Activated T-cell treated with anti-CD3 and anti-CD28 coated beads, Interleukin-2, amount 50 U/mL, for 4 hours (primary cell): ENCODE results near the gene HEMGN. TPM values are rescaled to one million over a fixed set of nuclear protein-coding genes. Genes with fewer than 3 reads are reported as not detected.
"Not testable (repeated sequence)": the region's sequence is repeated elsewhere in the genome, so short reads cannot be mapped to it uniquely, and the experiment has no call there.

Source experiments
- ATAC-seq, 2 donors: fragments of 200-7000 bp; cut with Tn5 transposase; one replicate each; pipeline ENCODE4 v1.10.0; 2021
- DNase-seq: peaks from one replicate; pipeline ENCODE4 v3.0.0-alpha.2; 2020
- H3K27me3 Mint-ChIP-seq: one replicate; pipeline ENCODE4 v1.8.0; 2021; ENCODE audit warnings: low read depth, mixed read lengths
- H3K36me3 Mint-ChIP-seq: one replicate; pipeline ENCODE4 v1.8.0; 2022; ENCODE audit warnings: mixed read lengths; ENCODE audit not compliant: insufficient read depth
- H3K4me1 Mint-ChIP-seq: one replicate; pipeline ENCODE4 v1.8.0; 2021; ENCODE audit warnings: low read depth, mixed read lengths
- H3K4me3 Mint-ChIP-seq: one replicate; pipeline ENCODE4 v1.8.0; 2021; ENCODE audit warnings: mild to moderate bottlenecking, moderate library complexity, mixed read lengths
- H3K9me3 Mint-ChIP-seq: one replicate; pipeline ENCODE4 v1.8.0; 2021; ENCODE audit warnings: mixed read lengths
- total RNA-seq, 3 donors: library from RNA; stranded (reverse); gene quantifications; one replicate each; pipeline ENCODE4 v1.2.1, GENCODE V29; 2021

HEMGN gene
- total RNA-seq, 3 donors from 2014 or later: 0.46 to 0.61 (median 0.46) TPM

DNA sequence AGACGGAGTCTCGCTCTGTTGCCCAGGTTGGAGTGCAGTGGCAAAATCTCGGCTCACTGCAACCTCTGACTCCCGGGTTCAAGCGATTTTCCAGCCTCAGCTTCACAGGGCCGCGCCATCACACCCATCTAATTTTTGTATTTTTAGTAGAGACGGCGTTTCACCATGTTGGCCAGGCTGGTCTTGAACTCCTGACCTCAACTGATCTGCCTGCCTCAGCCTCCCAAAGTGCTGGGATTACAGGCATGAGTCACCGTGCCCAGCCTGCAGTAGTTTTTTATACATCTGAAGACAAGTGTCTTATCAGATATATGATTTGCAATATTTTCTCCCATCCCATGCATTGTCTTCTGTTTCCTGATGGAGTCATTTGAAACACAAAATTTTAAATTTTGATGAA, 38.7 kb upstream of the HEMGN start:
- not testable (repeated sequence) for H3K9me3 Mint-ChIP-seq, DNase-seq, H3K27me3 Mint-ChIP-seq

DNA sequence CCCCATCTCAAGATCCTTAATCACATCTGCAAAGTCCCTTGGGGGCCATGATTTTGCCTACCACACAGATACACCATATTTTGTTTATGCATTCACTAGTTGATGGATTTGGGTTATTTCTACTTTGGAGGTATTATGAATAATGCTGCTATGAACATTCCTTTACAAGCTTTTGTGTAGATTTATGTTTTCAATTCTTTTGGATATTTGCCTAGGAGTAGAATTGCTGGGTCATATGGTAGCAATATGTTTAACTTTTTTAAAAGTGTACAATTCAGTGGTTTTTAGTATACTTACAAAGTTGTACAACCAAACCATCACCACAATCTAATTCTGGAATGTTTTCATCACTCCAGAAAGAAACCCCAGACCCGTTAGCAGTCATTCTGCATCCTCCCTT, 37.4 kb upstream of the HEMGN start:
- H3K4me1 Mint-ChIP-seq: peaks cover 8% of the 10 kb centered on the region
- no peak for ATAC-seq
- no peak for DNase-seq
- H3K9me3 Mint-ChIP-seq: peaks cover 4% of the 10 kb centered on the region
- H3K36me3 Mint-ChIP-seq: peaks cover 1% of the 10 kb centered on the region
- no peaks in the 10 kb centered on the region for H3K27me3 Mint-ChIP-seq
- no peak overlapping the region for H3K4me3 Mint-ChIP-seq

More for the DNA sequence above, 38.7 kb upstream of the HEMGN start:
- H3K36me3 Mint-ChIP-seq, H3K4me3 Mint-ChIP-seq, ATAC-seq: not testable (repeated sequence)
- peaks cover 17% of the 10 kb centered on the region for H3K4me1 Mint-ChIP-seq

DNA sequence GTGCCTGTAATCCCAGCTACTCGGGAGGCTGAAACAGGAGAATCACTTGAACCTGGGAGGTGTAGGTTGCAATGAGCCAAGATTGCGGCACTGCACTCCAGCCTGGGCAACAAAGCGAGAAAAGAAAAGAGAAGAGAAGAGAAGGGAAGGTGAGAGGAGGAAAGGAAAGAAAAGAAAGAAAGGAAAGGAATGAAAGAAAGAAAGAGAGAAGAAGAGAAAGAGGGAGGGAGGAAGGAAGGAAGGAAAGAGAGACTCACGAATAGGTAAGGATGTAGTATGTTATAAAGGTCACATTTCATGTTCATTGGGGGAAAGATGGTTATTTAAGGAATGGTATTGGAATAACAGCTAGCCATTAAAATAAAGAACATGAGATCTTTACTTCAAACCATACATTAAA, 34.8 kb upstream of the HEMGN start:
- DNase-seq (no peak), ATAC-seq (no peak)
- H3K9me3 Mint-ChIP-seq: peaks cover 4% of the 10 kb centered on the region
- peaks cover 2% of the 10 kb centered on the region for H3K27me3 Mint-ChIP-seq
- no peak overlapping the region for H3K4me3 Mint-ChIP-seq
- H3K36me3 Mint-ChIP-seq: peaks cover 1% of the 10 kb centered on the region
- no peaks in the 10 kb centered on the region for H3K4me1 Mint-ChIP-seq

DNA sequence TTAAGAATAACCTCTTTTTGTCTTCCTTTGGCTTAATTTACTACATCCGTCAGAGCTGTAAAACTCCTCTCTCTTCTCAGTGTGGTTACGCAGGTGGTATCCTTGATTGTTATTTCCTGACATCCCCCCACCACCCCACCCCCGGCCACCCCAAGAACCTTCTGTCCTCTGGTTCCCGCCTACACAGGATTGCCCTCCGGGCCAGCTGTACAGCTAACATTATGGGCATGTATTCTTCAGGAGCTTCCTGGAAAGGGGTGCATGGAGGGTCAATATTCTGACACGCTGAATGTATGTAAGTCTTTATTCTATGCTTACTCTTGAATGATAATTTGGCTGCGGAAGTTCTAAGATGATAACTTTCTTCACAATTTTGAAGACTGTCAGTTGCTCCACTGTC, 32.2 kb upstream of the HEMGN start:
- H3K27me3 Mint-ChIP-seq: peaks cover 7% of the 10 kb centered on the region
- ATAC-seq (no peak), DNase-seq (no peak)
- peaks cover 2% of the 10 kb centered on the region for H3K9me3 Mint-ChIP-seq
- no peak overlapping the region for H3K4me3 Mint-ChIP-seq
- H3K4me1 Mint-ChIP-seq: no peaks in the 10 kb centered on the region
- H3K36me3 Mint-ChIP-seq: peaks cover under 1% of the 10 kb centered on the region

DNA sequence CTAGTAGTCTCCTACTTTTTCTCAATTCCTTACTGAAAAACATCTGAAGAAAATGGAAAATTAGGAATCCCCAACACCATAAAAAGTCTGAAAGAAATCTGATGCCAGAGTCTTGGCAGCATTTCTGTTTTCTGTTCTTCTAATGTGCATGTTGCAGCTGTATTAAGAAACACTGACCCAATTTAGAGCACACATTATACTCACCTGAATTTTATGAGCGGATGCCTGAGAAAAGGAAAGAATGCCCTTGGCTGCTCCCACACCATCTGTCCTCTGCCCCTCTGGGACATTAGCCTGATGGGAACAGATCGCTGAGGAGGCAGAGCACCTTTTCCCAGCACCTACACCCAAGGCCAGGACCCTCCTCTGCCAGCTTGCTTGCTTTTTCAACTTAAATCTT, 31.0 kb upstream of the HEMGN start:
- Mint-ChIP-seq H3K4me3 (no peak overlapping the region), H3K27me3 (peaks cover 9% of the 10 kb centered on the region), H3K36me3 (no peaks in the 10 kb centered on the region), H3K4me1 (no peaks in the 10 kb centered on the region), H3K9me3 (no peaks in the 10 kb centered on the region)
- DNase-seq (no peak), ATAC-seq (no peak)

DNA sequence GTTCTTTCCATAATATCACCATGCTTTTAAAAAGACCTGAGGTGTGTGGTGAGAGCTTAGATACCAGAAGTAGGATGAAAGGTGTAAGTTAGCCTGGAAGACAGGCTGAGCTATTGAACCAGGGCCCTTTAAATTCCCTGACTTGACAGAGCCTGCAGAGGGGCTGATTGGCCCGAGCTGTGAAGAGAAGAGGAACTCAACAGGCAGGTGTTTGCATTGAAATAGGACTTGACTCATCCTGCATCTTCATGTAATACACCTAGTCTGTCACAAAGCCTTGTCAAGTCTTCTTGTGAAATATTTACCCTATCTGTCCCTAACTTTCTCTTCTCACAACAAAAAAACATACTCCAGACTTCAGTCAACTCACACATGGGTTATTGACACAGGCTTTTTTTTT, 28.5 kb upstream of the HEMGN start:
- ATAC-seq (no peak), DNase-seq (no peak)
- H3K4me1 Mint-ChIP-seq: no peaks in the 10 kb centered on the region

DNA sequence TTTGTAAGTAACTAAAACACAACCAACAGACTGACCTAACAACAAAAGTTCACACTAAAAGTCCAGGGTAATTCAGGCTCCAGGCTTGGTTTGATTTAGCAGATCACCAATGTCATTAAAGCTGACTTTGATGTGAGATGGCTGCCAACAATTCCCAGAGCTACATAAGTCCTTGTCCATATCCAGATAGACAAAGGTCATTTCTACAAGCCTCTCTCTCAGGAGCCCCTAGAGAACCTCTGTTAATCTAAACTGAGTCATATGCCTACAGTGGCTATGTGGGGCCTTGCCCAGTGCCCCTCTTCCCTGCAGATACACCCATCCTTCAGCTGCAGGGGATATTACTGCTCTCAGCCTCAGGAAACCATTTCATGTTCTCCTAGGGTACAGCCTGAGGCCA, 26.9 kb upstream of the HEMGN start:
- no peaks in the 10 kb centered on the region for H3K36me3 Mint-ChIP-seq
- no peaks in the 10 kb centered on the region for H3K4me1 Mint-ChIP-seq
- no peak for DNase-seq
- H3K27me3 Mint-ChIP-seq: peaks cover 9% of the 10 kb centered on the region
- H3K9me3 Mint-ChIP-seq: no peaks in the 10 kb centered on the region
- H3K4me3 Mint-ChIP-seq: no peak overlapping the region
- ATAC-seq: no peak

More for the DNA sequence above, 28.5 kb upstream of the HEMGN start:
- Mint-ChIP-seq H3K9me3 (no peaks in the 10 kb centered on the region), H3K36me3 (no peaks in the 10 kb centered on the region), H3K4me3 (no peak overlapping the region), H3K27me3 (peaks cover 9% of the 10 kb centered on the region)

DNA sequence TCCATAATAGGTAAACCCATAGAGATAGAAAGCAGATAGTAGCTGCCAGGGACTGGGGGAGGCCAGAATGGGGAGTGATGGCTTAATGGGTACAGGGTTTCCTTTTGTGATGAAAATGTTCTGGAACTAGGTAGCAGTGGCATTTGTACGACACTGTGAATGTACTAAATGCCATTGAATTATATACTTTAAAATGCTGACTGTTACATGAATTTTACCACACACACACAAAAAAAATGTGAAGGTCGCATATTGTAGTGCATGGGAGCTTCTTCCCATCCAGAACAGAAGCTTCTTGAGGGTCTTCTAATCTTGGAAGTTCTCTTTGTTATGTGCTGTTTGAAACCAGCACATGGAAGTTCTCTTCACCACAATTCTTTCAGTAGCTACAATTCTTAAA, 25.3 kb upstream of the HEMGN start:
- Mint-ChIP-seq H3K27me3 (peaks cover 7% of the 10 kb centered on the region), H3K9me3 (no peaks in the 10 kb centered on the region), H3K4me3 (no peak overlapping the region), H3K4me1 (no peaks in the 10 kb centered on the region), H3K36me3 (no peaks in the 10 kb centered on the region)
- ATAC-seq: no peak
- no peak for DNase-seq

DNA sequence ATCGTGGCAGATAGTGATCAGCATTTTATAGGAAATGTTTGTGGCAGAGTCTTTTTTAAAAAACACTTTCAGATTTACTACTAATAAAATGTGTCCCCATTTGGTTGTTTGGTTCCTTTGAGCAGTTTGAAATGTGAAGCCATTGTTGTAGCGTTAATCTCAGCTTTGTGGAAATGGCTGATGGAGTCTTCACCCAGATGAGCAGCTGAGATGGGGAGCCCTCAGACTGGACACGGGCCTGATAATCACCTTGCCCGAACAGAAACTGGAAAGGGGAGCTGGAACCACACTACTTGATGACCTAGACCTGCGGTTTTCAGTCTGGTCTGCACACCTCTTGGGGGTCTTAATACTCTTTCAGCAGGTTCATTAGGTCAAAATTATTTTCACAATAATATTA, 24.6 kb upstream of the HEMGN start:
- Mint-ChIP-seq H3K9me3 (no peaks in the 10 kb centered on the region), H3K4me1 (no peaks in the 10 kb centered on the region), H3K27me3 (peaks cover 5% of the 10 kb centered on the region), H3K36me3 (no peaks in the 10 kb centered on the region), H3K4me3 (no peak overlapping the region)
- ATAC-seq (no peak), DNase-seq (no peak)

DNA sequence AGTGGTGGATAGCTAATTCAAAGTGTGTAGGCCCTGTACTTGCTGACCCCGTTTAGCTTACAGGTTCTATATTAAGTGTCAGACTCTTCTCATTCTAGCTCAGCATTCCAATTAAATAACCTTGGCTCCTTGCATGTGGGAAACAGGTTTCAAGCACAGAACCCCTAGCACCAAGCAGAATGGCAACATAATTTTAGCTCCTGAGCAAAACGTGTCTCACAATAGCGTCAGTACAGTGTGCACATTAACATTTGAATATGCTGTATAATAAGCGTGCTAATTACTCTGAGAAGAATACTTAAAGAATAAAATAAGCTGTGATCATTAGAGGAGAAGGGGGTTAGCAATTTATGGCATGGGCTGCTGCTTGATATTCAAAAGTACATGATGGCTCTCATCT, 24.2 kb upstream of the HEMGN start:
- Mint-ChIP-seq H3K9me3 (no peaks in the 10 kb centered on the region), H3K4me1 (no peaks in the 10 kb centered on the region), H3K4me3 (no peak overlapping the region), H3K36me3 (no peaks in the 10 kb centered on the region), H3K27me3 (peaks cover 5% of the 10 kb centered on the region)
- DNase-seq (no peak), ATAC-seq (no peak)

DNA sequence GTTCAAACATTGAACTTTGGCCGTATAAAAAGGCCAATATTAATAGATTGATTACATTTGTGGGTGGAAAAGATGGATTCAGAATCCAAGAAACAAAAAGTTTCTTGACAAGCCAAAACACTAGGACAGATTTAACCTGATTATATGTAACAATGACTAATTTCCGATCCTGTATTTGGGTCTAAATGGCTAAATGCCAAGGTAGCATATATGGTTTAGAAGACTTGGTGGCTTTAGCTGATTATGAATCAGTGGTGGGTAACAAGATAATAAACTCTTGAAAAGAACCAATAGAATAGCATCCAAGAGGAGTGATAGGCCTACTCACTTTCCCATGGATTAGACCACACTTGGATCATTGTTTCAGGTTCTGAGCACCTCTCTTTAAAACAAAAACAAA, 23.4 kb upstream of the HEMGN start:
- no peak for DNase-seq
- Mint-ChIP-seq H3K36me3 (no peaks in the 10 kb centered on the region), H3K9me3 (no peaks in the 10 kb centered on the region), H3K27me3 (peaks cover 4% of the 10 kb centered on the region), H3K4me3 (no peak overlapping the region), H3K4me1 (no peaks in the 10 kb centered on the region)
- no peak for ATAC-seq

DNA sequence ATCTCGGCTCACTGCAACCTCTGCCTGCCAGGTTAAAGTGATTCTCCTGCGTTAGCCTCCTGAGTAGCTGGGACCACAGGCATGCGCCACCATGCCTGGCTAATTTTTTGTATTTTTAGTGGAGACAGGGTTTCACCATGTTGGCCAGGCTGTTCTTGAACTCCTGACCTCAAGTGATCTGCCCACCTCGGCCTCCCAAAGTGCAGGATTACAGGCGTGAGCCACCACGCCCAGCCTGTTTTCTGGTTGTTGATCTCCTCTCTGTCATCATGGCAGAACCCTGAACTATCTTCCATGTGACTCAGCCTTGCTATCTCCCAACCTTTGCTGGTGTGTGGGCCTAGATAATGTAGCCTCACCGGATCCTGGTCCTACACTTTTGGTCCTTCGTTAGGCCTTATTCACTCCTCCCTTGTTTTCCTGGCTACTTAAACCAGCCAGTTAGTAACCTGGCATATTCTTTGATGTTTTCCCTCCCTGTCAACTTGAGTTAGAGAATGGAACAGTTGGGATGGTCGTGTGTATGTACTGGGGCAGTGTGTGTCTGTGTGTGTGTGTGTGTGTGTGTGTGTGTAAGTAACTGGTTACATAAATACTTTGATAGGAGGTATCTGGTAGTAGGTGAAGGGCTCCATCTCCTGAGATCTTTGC, 22.8 kb upstream of the HEMGN start:
- H3K4me3 Mint-ChIP-seq, H3K4me1 Mint-ChIP-seq, H3K36me3 Mint-ChIP-seq, DNase-seq, H3K9me3 Mint-ChIP-seq, ATAC-seq, H3K27me3 Mint-ChIP-seq: not testable (repeated sequence)

DNA sequence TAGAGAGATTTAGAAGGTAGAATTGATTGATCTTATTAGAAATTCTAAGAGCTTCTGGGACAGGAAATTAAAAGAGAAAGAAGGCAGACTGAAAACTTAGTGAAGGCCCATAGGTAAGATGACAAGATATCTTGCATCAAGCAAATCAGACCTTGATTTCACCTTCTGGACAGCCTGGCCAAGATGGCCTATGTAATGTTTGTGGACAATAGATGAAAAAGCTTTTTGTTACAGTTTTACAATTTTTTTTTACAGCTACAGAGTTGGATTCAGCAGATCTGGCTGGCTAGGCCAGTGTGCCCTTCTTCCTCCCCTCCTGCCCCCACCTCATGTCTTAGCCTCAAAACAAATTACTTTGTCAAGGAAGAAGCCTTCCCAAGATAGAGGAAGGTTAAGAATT, 21.6 kb upstream of the HEMGN start:
- H3K4me3 Mint-ChIP-seq: no peak overlapping the region
- no peaks in the 10 kb centered on the region for H3K9me3 Mint-ChIP-seq
- H3K36me3 Mint-ChIP-seq: no peaks in the 10 kb centered on the region
- ATAC-seq (no peak), DNase-seq (no peak)
- peaks cover 2% of the 10 kb centered on the region for H3K27me3 Mint-ChIP-seq
- H3K4me1 Mint-ChIP-seq: no peaks in the 10 kb centered on the region

DNA sequence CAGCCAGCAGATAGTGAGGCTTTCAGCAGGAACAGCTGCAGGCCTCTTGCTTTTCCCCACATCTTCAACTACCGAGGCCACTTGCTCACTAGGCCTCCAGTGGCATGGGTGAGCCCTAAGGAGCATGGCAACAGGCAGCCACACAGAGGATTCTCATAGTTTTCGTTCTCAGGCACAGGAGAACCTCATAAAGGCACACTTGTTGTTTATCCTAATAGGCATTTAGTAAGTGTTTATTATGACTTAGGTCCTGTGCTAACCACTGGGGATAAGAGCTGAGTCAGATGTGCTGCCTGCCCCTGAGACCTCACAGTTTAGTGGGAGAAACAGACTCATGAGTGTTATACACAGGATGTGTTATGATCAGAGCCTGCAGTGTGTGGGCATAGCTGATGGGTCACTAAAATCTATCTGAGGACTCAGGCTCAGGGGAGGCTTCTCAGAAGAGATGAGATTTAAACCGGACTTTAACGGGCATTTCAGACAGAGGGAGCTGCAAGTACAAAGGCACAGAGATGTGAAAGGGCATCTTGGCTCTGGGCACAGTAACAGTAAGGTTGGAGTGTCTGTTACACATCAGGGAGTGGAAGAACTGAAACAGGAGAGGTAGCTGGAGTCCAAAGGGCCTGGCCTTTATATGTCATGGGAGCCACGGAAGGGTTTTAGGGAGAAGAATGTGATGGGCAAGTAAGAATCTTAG, 21.0 kb upstream of the HEMGN start:
- ATAC-seq: peak; percentile 42 to 60
- no peaks in the 10 kb centered on the region for H3K4me1 Mint-ChIP-seq
- no peak overlapping the region for H3K4me3 Mint-ChIP-seq
- no peaks in the 10 kb centered on the region for H3K36me3 Mint-ChIP-seq
- no peaks in the 10 kb centered on the region for H3K9me3 Mint-ChIP-seq
- DNase-seq: no peak
- H3K27me3 Mint-ChIP-seq: no peaks in the 10 kb centered on the region

DNA sequence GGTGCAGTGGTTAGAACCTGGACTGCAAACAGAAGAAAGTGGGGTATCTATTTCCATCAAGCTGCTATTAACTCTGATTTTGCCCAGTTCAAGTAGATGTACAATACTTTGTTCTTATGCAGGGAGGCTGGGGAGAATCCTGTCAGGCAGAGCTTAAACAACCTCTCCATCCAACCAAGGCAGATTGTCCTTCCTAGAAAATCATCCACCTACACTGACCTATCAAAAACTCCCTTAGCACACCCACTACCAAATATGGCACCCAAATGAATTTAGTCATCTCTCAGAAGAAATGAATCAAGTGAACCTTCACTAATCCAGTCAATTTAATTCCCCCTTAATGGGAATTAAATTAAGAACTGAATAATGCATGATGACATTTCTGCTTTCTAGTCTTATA, 18.4 kb upstream of the HEMGN start:
- DNase-seq (no peak), ATAC-seq (no peak)
- H3K36me3 Mint-ChIP-seq: no peaks in the 10 kb centered on the region
- H3K27me3 Mint-ChIP-seq: no peaks in the 10 kb centered on the region
- no peaks in the 10 kb centered on the region for H3K9me3 Mint-ChIP-seq
- H3K4me1 Mint-ChIP-seq: no peaks in the 10 kb centered on the region
- no peak overlapping the region for H3K4me3 Mint-ChIP-seq
